ENCODE measurements around the gene PROZ. TPM values are rescaled to one million over a fixed set of nuclear protein-coding genes. Genes with fewer than 3 reads are reported as not detected.

Gene PROZ
- total and polyA plus RNA-seq, 2 experiments from 2014 or later, result not detected

GRCh38 chr13:113152984-113153809 is 5.3 kb upstream of the PROZ start:
- Histone ChIP-seq H3K4me2 (ENCODE audit: unreplicated experiment) (peak overlapping the region; percentile 92), H3K27me3 (replicated peaks; ENCODE audit: insufficient read depth) (no peaks in the 10 kb centered on the region), H3F3A (ENCODE audit: insufficient read depth) (peaks cover 8% of the 10 kb centered on the region; the same call in 1 of the 2 replicates), H3K9ac (peak overlapping the region; percentile 68), H3K36me3 (ENCODE audit: low read depth) (no peaks in the 10 kb centered on the region), H3K9me3 (ENCODE audit: low read depth) (no peaks in the 10 kb centered on the region), H3K4me1 (ENCODE audit: insufficient read depth) (peaks cover 4% of the 10 kb centered on the region; the same call in 1 of the 2 replicates), H4K20me1 (ENCODE audit: insufficient read depth) (no peaks in the 10 kb centered on the region), H2AFZ (peak overlapping the region; percentile 93), H3K27ac (peak overlapping the region; percentile 35), H3K4me3 (peak overlapping the region; percentile 68), H3K9me2 (ENCODE audit: insufficient read depth) (no peaks in the 10 kb centered on the region), H3K79me2 (ENCODE audit: insufficient read depth) (no peaks in the 10 kb centered on the region)
- TF ChIP-seq EZH2phosphoT487 (IDR thresholded peaks at IDR 0.05; ENCODE audit: insufficient read depth, low read depth), result no peak
- TF ChIP-seq EZH2 (IDR thresholded peaks at IDR 0.05; ENCODE audit: insufficient read depth, poor library complexity, severe bottlenecking), result no peak
- 33 to 42% methylated on average over 42 to 57 of the region's 60 CpGs for WGBS, 2 experiments (ENCODE audit: low coverage in 1 of 2, low lambda C conversion rate in 2 of 2, missing lambda C conversion rate in 2 of 2)
- in situ Hi-C loops (cut with MboI), result no loop called here
- DNase-seq, result no peak

DNA sequence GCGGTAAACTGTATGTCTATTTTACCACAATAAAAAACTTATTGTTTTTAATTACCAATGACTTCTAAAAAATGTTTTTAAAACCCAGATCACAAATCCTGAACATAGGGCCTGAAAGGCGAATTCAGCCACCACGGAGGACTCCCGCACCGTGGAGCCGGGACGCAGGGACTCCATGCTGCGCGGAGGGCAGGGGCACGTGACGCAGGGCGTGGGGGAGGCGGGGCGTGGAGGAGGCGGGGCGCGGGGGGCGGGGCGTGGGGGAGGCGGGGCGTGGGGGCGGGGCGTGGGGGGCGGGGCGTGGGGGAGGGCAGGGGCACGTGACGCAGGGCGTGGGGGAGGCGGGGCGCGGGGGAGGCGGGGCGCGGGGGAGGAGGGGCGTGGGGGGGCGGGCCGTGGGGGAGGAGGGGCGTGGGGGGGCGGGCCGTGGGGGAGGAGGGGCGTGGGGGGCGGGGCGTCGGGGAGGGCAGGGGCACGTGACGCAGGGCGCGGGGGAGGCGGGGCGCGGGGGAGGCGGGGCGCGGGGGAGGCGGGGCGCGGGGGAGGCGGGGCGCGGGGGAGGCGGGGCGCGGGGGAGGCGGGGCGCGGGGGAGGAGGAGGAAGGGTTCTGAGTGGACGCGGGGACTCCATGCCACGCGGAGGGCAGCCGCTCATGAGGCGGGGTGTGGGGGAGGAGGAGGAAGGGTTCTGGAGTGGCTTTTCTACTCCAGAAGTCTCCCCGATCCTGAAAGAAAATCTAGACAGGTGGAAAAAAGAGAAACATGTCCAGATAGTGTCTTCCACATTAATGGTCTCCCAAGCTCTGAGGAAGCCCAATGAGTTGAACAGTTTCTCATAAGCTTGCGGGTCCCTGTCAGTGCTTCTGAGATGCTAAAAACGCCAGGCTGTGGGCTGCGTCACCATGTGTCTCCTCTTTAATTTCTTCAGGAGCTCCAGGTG is 4.4 kb upstream of the PROZ start:
- H3K4me2 ChIP-seq (ENCODE audit: unreplicated experiment), result peak overlapping the region; percentile 92
- no peaks in the 10 kb centered on the region for H4K20me1 ChIP-seq (ENCODE audit: insufficient read depth)
- 10 to 12% methylated on average over 19 to 58 of the region's 76 CpGs for WGBS, 2 experiments (ENCODE audit: low coverage in 1 of 2, low lambda C conversion rate in 2 of 2, missing lambda C conversion rate in 2 of 2)
- peak overlapping the region; percentile 93 for H2AFZ ChIP-seq
- TF ChIP-seq EZH2phosphoT487 (IDR thresholded peaks at IDR 0.05; ENCODE audit: insufficient read depth, low read depth) (no peak), EZH2 (IDR thresholded peaks at IDR 0.05; ENCODE audit: insufficient read depth, poor library complexity, severe bottlenecking) (no peak)
- peaks cover 4% of the 10 kb centered on the region; the same call in 1 of the 2 replicates for H3K4me1 ChIP-seq (ENCODE audit: insufficient read depth)
- no peaks in the 10 kb centered on the region for H3K79me2 ChIP-seq (ENCODE audit: insufficient read depth)
- peak overlapping the region; percentile 35 for H3K27ac ChIP-seq
- DNase-seq, result peak; percentile 81
- in situ Hi-C loops (cut with MboI), result no loop called here
- no peaks in the 10 kb centered on the region for H3K27me3 ChIP-seq (replicated peaks; ENCODE audit: insufficient read depth)
- H3K9ac ChIP-seq, result peak overlapping the region; percentile 68
- no peaks in the 10 kb centered on the region for H3K36me3 ChIP-seq (ENCODE audit: low read depth)
- no peaks in the 10 kb centered on the region for H3K9me2 ChIP-seq (ENCODE audit: insufficient read depth)
- no peaks in the 10 kb centered on the region for H3K9me3 ChIP-seq (ENCODE audit: low read depth)
- H3K4me3 ChIP-seq, result peak overlapping the region; percentile 68
- H3F3A ChIP-seq (ENCODE audit: insufficient read depth), result peaks cover 8% of the 10 kb centered on the region; the same call in 1 of the 2 replicates

GRCh38 chr13:113155201-113155600 is 3.2 kb upstream of the PROZ start:
- Histone ChIP-seq H3K4me1 (ENCODE audit: insufficient read depth) (peaks cover 4% of the 10 kb centered on the region; the same call in 1 of the 2 replicates), H3F3A (ENCODE audit: insufficient read depth) (peaks cover 8% of the 10 kb centered on the region; the same call in 1 of the 2 replicates), H3K27ac (no peak overlapping the region), H3K4me2 (ENCODE audit: unreplicated experiment) (no peak overlapping the region), H3K36me3 (ENCODE audit: low read depth) (no peaks in the 10 kb centered on the region), H2AFZ (no peak overlapping the region), H3K9me3 (ENCODE audit: low read depth) (no peaks in the 10 kb centered on the region), H3K79me2 (ENCODE audit: insufficient read depth) (no peaks in the 10 kb centered on the region), H3K9ac (no peak overlapping the region), H3K9me2 (ENCODE audit: insufficient read depth) (no peaks in the 10 kb centered on the region), H3K4me3 (no peak overlapping the region), H3K27me3 (replicated peaks; ENCODE audit: insufficient read depth) (no peaks in the 10 kb centered on the region), H4K20me1 (ENCODE audit: insufficient read depth) (no peaks in the 10 kb centered on the region)
- TF ChIP-seq EZH2phosphoT487 (IDR thresholded peaks at IDR 0.05; ENCODE audit: insufficient read depth, low read depth) (no peak), EZH2 (IDR thresholded peaks at IDR 0.05; ENCODE audit: insufficient read depth, poor library complexity, severe bottlenecking) (no peak)
- 99% methylated on average over 3 of the region's 3 CpGs for WGBS, 2 experiments (ENCODE audit: low coverage in 1 of 2, low lambda C conversion rate in 2 of 2, missing lambda C conversion rate in 2 of 2)
- peak; percentile 15 for DNase-seq
- in situ Hi-C loops (cut with MboI), result no loop called here

- no peaks in the 10 kb centered on the region for H3K9me3 ChIP-seq (ENCODE audit: low read depth)
- H3K36me3 ChIP-seq (ENCODE audit: low read depth), result no peaks in the 10 kb centered on the region
- no peak overlapping the region for H3K4me2 ChIP-seq (ENCODE audit: unreplicated experiment)
- H3K4me1 ChIP-seq (ENCODE audit: insufficient read depth), result peaks cover 4% of the 10 kb centered on the region; the same call in 1 of the 2 replicates
- 72 to 80% methylated on average over 9 of the region's 9 CpGs for WGBS, 2 experiments (ENCODE audit: low coverage in 1 of 2, low lambda C conversion rate in 2 of 2, missing lambda C conversion rate in 2 of 2)
- H3K9me2 ChIP-seq (ENCODE audit: insufficient read depth), result no peaks in the 10 kb centered on the region
- no peaks in the 10 kb centered on the region for H3K79me2 ChIP-seq (ENCODE audit: insufficient read depth)
- H3K4me3 ChIP-seq, result no peak overlapping the region
- no peak overlapping the region for H3K27ac ChIP-seq
- DNase-seq, result peak; percentile 33
- no peak overlapping the region for H3K9ac ChIP-seq
- no peaks in the 10 kb centered on the region; the same call in 1 of the 2 replicates for H3K27me3 ChIP-seq (replicated peaks; ENCODE audit: insufficient read depth)
- peaks cover 8% of the 10 kb centered on the region; the same call in 1 of the 2 replicates for H3F3A ChIP-seq (ENCODE audit: insufficient read depth)
- no peak for TF ChIP-seq EZH2 (IDR thresholded peaks at IDR 0.05; ENCODE audit: insufficient read depth, poor library complexity, severe bottlenecking)
- TF ChIP-seq EZH2phosphoT487 (IDR thresholded peaks at IDR 0.05; ENCODE audit: insufficient read depth, low read depth), result no peak
- H4K20me1 ChIP-seq (ENCODE audit: insufficient read depth), result no peaks in the 10 kb centered on the region
- H2AFZ ChIP-seq, result no peak overlapping the region
- in situ Hi-C loops (cut with MboI), result no loop called here
Observed at GRCh38 chr13:113155982-113156655, 2.3 kb upstream of the PROZ start.
